PC-3 (cell line): ENCODE measurements around the gene ENHO. TPM values are rescaled to one million over a fixed set of nuclear protein-coding genes. Genes with fewer than 3 reads are reported as not detected.

Experiments
- ATAC-seq: fragments of 200-7000 bp; cut with Tn5 transposase; 2 replicates; pipeline ENCODE4 v1.9.1; 2020; ENCODE audit warnings: mild to moderate bottlenecking, moderate library complexity
- BruUV-seq: library from RNA; stranded (reverse); fragments of 400-500 nt; replicated peaks from 2 replicates; lab custom pipeline; 2021; lab: Mats Ljungman, UMichigan
- CTCF ChIA-PET: fragments of 300-600 bp; sonication (Branson Sonifier 250); formaldehyde crosslinking; loops from one replicate; lab custom pipeline; 2022; ENCODE audit warnings: antibody characterized with exemption; lab: Charles Lee
- POLR2A ChIA-PET: fragments of 300-600 bp; sonication (Branson Sonifier 250); formaldehyde crosslinking; loops from one replicate; lab custom pipeline; 2022; ENCODE audit warnings: antibody characterized with exemption; ENCODE audit not compliant: unreplicated experiment; lab: Charles Lee
- DNase-seq: peaks from one replicate; pipeline ENCODE4 v3.0.0-alpha.2; 2015
- H2AFZ ChIP-seq: fragments of 300-600 bp; sonication (generic); 2 replicates; pipeline ENCODE4 v1.6.0; 2016; ENCODE audit warnings: antibody characterized with exemption, low read length
- H3F3A ChIP-seq: fragments of 300-600 bp; sonication (generic); one replicate; pipeline ENCODE4 v1.6.0; 2017; ENCODE audit warnings: antibody characterized with exemption, low read length, control low read depth, mild to moderate bottlenecking; ENCODE audit not compliant: unreplicated experiment
- H3K27ac ChIP-seq: fragments of 300-600 bp; sonication (generic); 2 replicates; pipeline ENCODE4 v1.5.1; 2016; ENCODE audit warnings: mild to moderate bottlenecking, low read length
- H3K27me3 ChIP-seq: fragments of 300-600 bp; sonication (generic); 2 replicates; pipeline ENCODE4 v1.6.1; 2016; ENCODE audit warnings: low read length, mixed read lengths
- H3K36me3 ChIP-seq: fragments of 300-600 bp; sonication (generic); 2 replicates; pipeline ENCODE4 v1.6.1; 2016; ENCODE audit warnings: low read depth, mixed run types, low read length, mixed read lengths
- H3K4me1 ChIP-seq: fragments of 300-600 bp; sonication (generic); 2 replicates; pipeline ENCODE4 v1.5.1; 2016; ENCODE audit warnings: low read length; ENCODE audit not compliant: insufficient read depth
- H3K4me2 ChIP-seq: fragments of 300-600 bp; sonication (generic); 2 replicates; pipeline ENCODE4 v1.6.0; 2016; ENCODE audit warnings: low read length
- H3K4me3 ChIP-seq: fragments of 300-600 bp; sonication (generic); 2 replicates; pipeline ENCODE4 v1.5.1; 2016; ENCODE audit warnings: mild to moderate bottlenecking, low read length, mixed read lengths
- H3K79me2 ChIP-seq: fragments of 300-600 bp; sonication (generic); 2 replicates; pipeline ENCODE4 v1.6.1; 2017; ENCODE audit warnings: low read length, mixed read lengths
- H3K9ac ChIP-seq: fragments of 300-600 bp; sonication (generic); 2 replicates; pipeline ENCODE4 v1.6.0; 2016; ENCODE audit warnings: mild to moderate bottlenecking, low read length
- H3K9me2 ChIP-seq: fragments of 300-600 bp; sonication (generic); replicated peaks from 2 replicates; pipeline ENCODE4 v1.6.1; 2016; ENCODE audit warnings: mixed run types, low read length, mixed read lengths
- H3K9me3 ChIP-seq: fragments of 300-600 bp; sonication (generic); 2 replicates; pipeline ENCODE4 v1.6.1; 2016; ENCODE audit warnings: low read length, mixed read lengths
- H4K20me1 ChIP-seq: fragments of 300-600 bp; sonication (generic); 2 replicates; pipeline ENCODE4 v1.6.1; 2016; ENCODE audit warnings: low read length, mixed read lengths
- EZH2 ChIP-seq: fragments of 300-600 bp; sonication (generic); IDR thresholded peaks from one replicate; pipeline ENCODE4 v1.6.1; 2017; ENCODE audit warnings: antibody characterized with exemption, mild to moderate bottlenecking, low read length; ENCODE audit not compliant: unreplicated experiment
- EZH2phosphoT487 ChIP-seq: fragments of 300-600 bp; sonication (generic); IDR thresholded peaks from 2 replicates; pipeline ENCODE4 v1.6.1; 2018; ENCODE audit warnings: mild to moderate bottlenecking, antibody characterized with exemption, low read length, borderline replicate concordance
- intact Hi-C: fragments of 100-400 bp; cut with micrococcal nuclease; formaldehyde crosslinking; loops from 2 replicates; pipeline ENCODE4 v1.9.0; 2023
- total RNA-seq: library from RNA; depleted of rRNA; stranded (reverse); fragments of >200 nt; gene quantifications from 2 replicates; pipeline ENCODE4 v1.2.3, GENCODE V29; 2014
- TF ChIP-seq, protein P1 (sequence below): fragments of 300-600 bp; sonication (generic); conservative IDR thresholded peaks from 2 replicates; pipeline ENCODE4 v1.5.1; 2017; ENCODE audit warnings: antibody characterized with exemption, low read depth, mild to moderate bottlenecking, low read length

Gene ENHO
- total RNA-seq, 1 experiment from 2014 or later, result 1.3 TPM

DNA sequence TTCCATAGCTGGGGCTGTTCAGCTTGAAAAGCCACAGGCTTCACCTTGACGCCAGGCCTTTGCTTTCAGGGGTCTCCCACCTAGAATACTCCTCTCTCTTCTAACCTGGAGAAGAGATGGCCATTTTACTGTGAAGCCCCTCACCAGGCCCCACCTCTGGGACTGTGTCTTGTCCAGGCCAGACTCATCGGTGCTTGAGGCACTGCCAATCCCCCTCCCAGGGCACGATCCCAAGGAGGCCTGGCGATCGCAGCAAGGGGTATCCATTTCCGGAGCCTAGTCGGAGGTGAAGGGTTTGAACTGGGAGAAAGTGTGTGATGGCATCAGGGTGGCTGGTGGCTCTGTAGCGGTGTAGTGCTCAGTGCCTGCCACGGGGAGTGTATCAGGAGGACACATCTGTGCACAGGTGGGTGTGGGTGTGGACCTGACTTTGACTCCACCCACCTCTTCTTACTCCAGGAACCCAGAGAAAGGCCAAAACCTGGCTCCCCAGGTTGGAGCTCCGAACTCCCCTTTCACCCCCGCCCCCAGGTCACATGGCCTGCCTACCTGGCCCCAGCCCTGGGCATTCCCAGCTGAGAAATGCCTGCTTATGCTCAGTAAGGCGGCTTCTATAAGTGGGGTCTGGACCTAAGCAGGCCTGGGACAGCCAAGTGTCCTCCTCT lies 27.4 kb upstream of the ENHO start:
- H3K27ac ChIP-seq, result no peak overlapping the region
- no peaks in the 10 kb centered on the region for H4K20me1 ChIP-seq
- no peaks in the 10 kb centered on the region for H3F3A ChIP-seq
- CTCF ChIA-PET, result no interaction called here
- no peak overlapping the region for H3K9ac ChIP-seq
- ATAC-seq (no peak), DNase-seq (no peak)
- no peak overlapping the region for H3K4me2 ChIP-seq
- H3K9me2 ChIP-seq, result no peaks in the 10 kb centered on the region
- H3K9me3 ChIP-seq, result no peaks in the 10 kb centered on the region
- no peaks in the 10 kb centered on the region for H3K36me3 ChIP-seq
- H3K27me3 ChIP-seq, result no peaks in the 10 kb centered on the region
- POLR2A ChIA-PET, result no interaction called here
- no TSS peak for BruUV-seq
- no peaks in the 10 kb centered on the region for H3K79me2 ChIP-seq
- no peaks in the 10 kb centered on the region for H3K4me1 ChIP-seq
- no peak overlapping the region for H2AFZ ChIP-seq
- TF ChIP-seq EZH2, result no peak
- no peak for TF ChIP-seq EZH2phosphoT487
- TF ChIP-seq, protein P1, sequence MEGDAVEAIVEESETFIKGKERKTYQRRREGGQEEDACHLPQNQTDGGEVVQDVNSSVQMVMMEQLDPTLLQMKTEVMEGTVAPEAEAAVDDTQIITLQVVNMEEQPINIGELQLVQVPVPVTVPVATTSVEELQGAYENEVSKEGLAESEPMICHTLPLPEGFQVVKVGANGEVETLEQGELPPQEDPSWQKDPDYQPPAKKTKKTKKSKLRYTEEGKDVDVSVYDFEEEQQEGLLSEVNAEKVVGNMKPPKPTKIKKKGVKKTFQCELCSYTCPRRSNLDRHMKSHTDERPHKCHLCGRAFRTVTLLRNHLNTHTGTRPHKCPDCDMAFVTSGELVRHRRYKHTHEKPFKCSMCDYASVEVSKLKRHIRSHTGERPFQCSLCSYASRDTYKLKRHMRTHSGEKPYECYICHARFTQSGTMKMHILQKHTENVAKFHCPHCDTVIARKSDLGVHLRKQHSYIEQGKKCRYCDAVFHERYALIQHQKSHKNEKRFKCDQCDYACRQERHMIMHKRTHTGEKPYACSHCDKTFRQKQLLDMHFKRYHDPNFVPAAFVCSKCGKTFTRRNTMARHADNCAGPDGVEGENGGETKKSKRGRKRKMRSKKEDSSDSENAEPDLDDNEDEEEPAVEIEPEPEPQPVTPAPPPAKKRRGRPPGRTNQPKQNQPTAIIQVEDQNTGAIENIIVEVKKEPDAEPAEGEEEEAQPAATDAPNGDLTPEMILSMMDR, result no peak
- no peak overlapping the region for H3K4me3 ChIP-seq
- intact Hi-C loops, result no loop called here

- H4K20me1 ChIP-seq, result no peaks in the 10 kb centered on the region
- H3F3A ChIP-seq, result no peaks in the 10 kb centered on the region
- H2AFZ ChIP-seq, result no peak overlapping the region
- no peaks in the 10 kb centered on the region for H3K36me3 ChIP-seq
- DNase-seq (no peak), ATAC-seq (no peak)
- ChIA-PET POLR2A (no interaction called here), CTCF (no interaction called here)
- H3K9me2 ChIP-seq, result no peaks in the 10 kb centered on the region
- TF ChIP-seq, protein P1, result no peak
- TF ChIP-seq EZH2phosphoT487 (no peak), EZH2 (no peak)
- no peak overlapping the region for H3K9ac ChIP-seq
- H3K79me2 ChIP-seq, result no peaks in the 10 kb centered on the region
- H3K4me1 ChIP-seq, result no peaks in the 10 kb centered on the region
- no peak overlapping the region for H3K4me3 ChIP-seq
- no peaks in the 10 kb centered on the region for H3K27me3 ChIP-seq
- intact Hi-C loops, result no loop called here
- no peaks in the 10 kb centered on the region for H3K9me3 ChIP-seq
- H3K27ac ChIP-seq, result no peak overlapping the region
- H3K4me2 ChIP-seq, result no peak overlapping the region
- BruUV-seq, result no TSS peak
Observed at GRCh38 chr9:34549407-34549732, 26.6 kb upstream of the ENHO start.

- no peaks in the 10 kb centered on the region for H4K20me1 ChIP-seq
- H3K4me2 ChIP-seq, result no peak overlapping the region
- CTCF ChIA-PET, result interaction anchor here (1.2 kb wide), 1 partner anchor 46 kb away, joined by 8 read pairs; no protein-coding TSS in a partner anchor
- H2AFZ ChIP-seq, result no peak overlapping the region
- no peak overlapping the region for H3K9ac ChIP-seq
- TF ChIP-seq, protein P1, result peak; percentile 49; the same call in 1 of the 2 replicates
- no peak for TF ChIP-seq EZH2
- no peaks in the 10 kb centered on the region for H3K79me2 ChIP-seq
- H3K27ac ChIP-seq, result no peak overlapping the region
- H3K4me3 ChIP-seq, result no peak overlapping the region
- no peaks in the 10 kb centered on the region for H3K9me2 ChIP-seq
- no peaks in the 10 kb centered on the region for H3F3A ChIP-seq
- intact Hi-C loops, result loop anchor here (1.0 kb wide), 2 partner anchors 48 to 111 kb away; no protein-coding TSS in a partner anchor
- H3K36me3 ChIP-seq, result no peaks in the 10 kb centered on the region
- no TSS peak for BruUV-seq
- no peaks in the 10 kb centered on the region for H3K27me3 ChIP-seq
- no peaks in the 10 kb centered on the region for H3K4me1 ChIP-seq
- DNase-seq (no peak), ATAC-seq (no peak)
- H3K9me3 ChIP-seq, result no peaks in the 10 kb centered on the region
- POLR2A ChIA-PET, result no interaction called here
Observed at GRCh38 chr9:34547960-34548611, 25.3 kb upstream of the ENHO start.
